CD14-positive monocyte (primary cell): ENCODE results near the gene POLR3GL. TPM values are rescaled to one million over a fixed set of nuclear protein-coding genes. Genes with fewer than 3 reads are reported as not detected.

Source experiments
- DNase-seq, 3 donors: peaks; one replicate each; pipeline ENCODE4 v3.0.0-alpha.2; 2011 to 2022
- H2AFZ ChIP-seq: 2 replicates; pipeline ENCODE4 v1.6.0; 2012; ENCODE audit warnings: mild to moderate bottlenecking, low read depth, low read length, inconsistent platforms; ENCODE audit not compliant: insufficient read depth, poor library complexity, severe bottlenecking
- H3K27ac ChIP-seq, 2 donors: 1 replicate in 1 of 2; 2 replicates in 1 of 2; pipeline ENCODE4 v1.5.1; 2012 to 2013; ENCODE audit warnings: low read length in 2 of 2, control low read depth in 1 of 2, inconsistent platforms in 1 of 2, low read depth in 1 of 2, mild to moderate bottlenecking in 1 of 2
- H3K27me3 ChIP-seq, 2 donors: one replicate each; pipeline versions ENCODE4 v1.6.0 to v1.6.1; 2011 to 2013; ENCODE audit warnings: low read length in 2 of 2; ENCODE audit not compliant: control insufficient read depth in 2 of 2, insufficient read depth in 2 of 2
- H3K36me3 ChIP-seq, 2 donors: replicated peaks in 1 of 2; 1 replicate in 1 of 2; 2 replicates in 1 of 2; pipeline versions ENCODE4 v1.5.1 to v1.6.1; 2012 to 2013; ENCODE audit warnings: low read length in 2 of 2, control low read depth in 1 of 2, inconsistent platforms in 1 of 2, mild to moderate bottlenecking in 1 of 2; ENCODE audit not compliant: insufficient read depth in 2 of 2, control insufficient read depth in 1 of 2
- H3K4me1 ChIP-seq, 2 donors: 1 replicate in 1 of 2; 2 replicates in 1 of 2; pipeline versions ENCODE4 v1.5.1 to v1.6.1; 2012 to 2013; ENCODE audit warnings: low read length in 2 of 2, control low read depth in 1 of 2, inconsistent platforms in 1 of 2, mild to moderate bottlenecking in 1 of 2, moderate library complexity in 1 of 2; ENCODE audit not compliant: insufficient read depth in 2 of 2, control insufficient read depth in 1 of 2
- H3K4me2 ChIP-seq: replicated peaks from 2 replicates; pipeline ENCODE3; 2012; ENCODE audit warnings: low read length, moderate library complexity, mild to moderate bottlenecking; ENCODE audit not compliant: poor library complexity, severe bottlenecking; ENCODE audit errors: extremely low read depth
- H3K4me3 ChIP-seq, 3 experiments: fragments of 200-600 bp in 1 of 3; sonication (generic) in 1 of 3; replicated peaks in 1 of 3; 1 replicate in 2 of 3; 2 replicates in 1 of 3; pipeline ENCODE4 v1.5.1; 2011 to 2013; ENCODE audit warnings: low read length in 3 of 3, mild to moderate bottlenecking in 3 of 3, control low read depth in 2 of 3, low read depth in 2 of 3, inconsistent platforms in 1 of 3, moderate library complexity in 1 of 3
- H3K79me2 ChIP-seq: 2 replicates; pipeline ENCODE4 v1.6.0; 2012; ENCODE audit warnings: mild to moderate bottlenecking, control low read depth, inconsistent platforms, low read length, moderate library complexity; ENCODE audit not compliant: insufficient read depth
- H3K9ac ChIP-seq: 2 replicates; pipeline ENCODE4 v1.6.0; 2017; ENCODE audit warnings: low read length, mild to moderate bottlenecking; ENCODE audit not compliant: insufficient read depth, poor library complexity, severe bottlenecking
- H3K9me3 ChIP-seq, 2 donors: replicated peaks in 1 of 2; 1 replicate in 1 of 2; 2 replicates in 1 of 2; pipeline versions ENCODE4 v1.5.1 to v1.6.1; 2012 to 2013; ENCODE audit warnings: low read length in 2 of 2, control low read depth in 1 of 2; ENCODE audit not compliant: control insufficient read depth in 1 of 2, insufficient read depth in 1 of 2
- H4K20me1 ChIP-seq: 2 replicates; pipeline ENCODE4 v1.6.0; 2012; ENCODE audit warnings: mild to moderate bottlenecking, low read length, control low read depth, moderate library complexity; ENCODE audit not compliant: insufficient read depth
- H3K27ac Mint-ChIP-seq, 7 donors: one replicate each; pipeline ENCODE4 v1.8.0; 2020; ENCODE audit warnings: mild to moderate bottlenecking in 7 of 7, mixed read lengths in 7 of 7, moderate library complexity in 6 of 7, inconsistent platforms in 2 of 7
- H3K27me3 Mint-ChIP-seq, 3 donors: one replicate each; pipeline ENCODE4 v1.8.0; 2021 to 2022; ENCODE audit warnings: low read depth in 3 of 3, mild to moderate bottlenecking in 3 of 3, mixed read lengths in 3 of 3, moderate library complexity in 3 of 3, inconsistent platforms in 1 of 3
- H3K36me3 Mint-ChIP-seq, 2 donors: one replicate each; pipeline ENCODE4 v1.8.0; 2020; ENCODE audit warnings: mixed read lengths in 2 of 2, inconsistent platforms in 1 of 2, mild to moderate bottlenecking in 1 of 2
- H3K4me1 Mint-ChIP-seq: one replicate; pipeline ENCODE4 v1.8.0; 2020; ENCODE audit warnings: mild to moderate bottlenecking, mixed read lengths
- H3K4me3 Mint-ChIP-seq, 2 donors: one replicate each; pipeline ENCODE4 v1.8.0; 2020; ENCODE audit warnings: mild to moderate bottlenecking in 2 of 2, mixed read lengths in 2 of 2, moderate library complexity in 1 of 2
- H3K9me3 Mint-ChIP-seq, 7 donors: one replicate each; pipeline ENCODE4 v1.8.0; 2020 to 2022; ENCODE audit warnings: mixed read lengths in 7 of 7, mild to moderate bottlenecking in 6 of 7, moderate library complexity in 6 of 7, inconsistent platforms in 2 of 7
- CTCF ChIP-seq: fragments of 200-600 bp; IDR thresholded peaks from one replicate; pipeline ENCODE4 v1.8.0; 2022; ENCODE audit warnings: antibody characterized with exemption, mild to moderate bottlenecking
- WGBS: methylation state at CpG from one replicate; pipeline ENCODE4 v1.1.5; 2013; ENCODE audit warnings: missing lambda C conversion rate; ENCODE audit not compliant: insufficient coverage; 5-methylcytosine and 5-hydroxymethylcytosine counted together
- intact Hi-C, 2 donors: fragments of 100-400 bp; cut with micrococcal nuclease; formaldehyde crosslinking; loops; one replicate each; pipeline versions ENCODE4 v1.15.0 to v1.15.1; 2023
- polyA plus RNA-seq, 3 donors: library from polyadenylated mRNA; depleted of rRNA in 1 of 3; unstranded in 2 of 3; stranded (reverse) in 1 of 3; fragments of 300-500 nt in 2 of 3; fragments of >200 nt in 1 of 3; fragmentation: Illumina TruSeq in 2 of 3; gene quantifications; 1 replicate in 2 of 3; 2 replicates in 1 of 3; pipeline ENCODE4 v1.2.3, GENCODE V29; 2012 to 2021

The POLR3GL gene
- polyA plus RNA-seq, 3 donors = 11.6 to 39.0 (median 36.2) TPM

GRCh38 chr1:145917595-145917994 lies 46.9 kb upstream of the POLR3GL start:
- Mint-ChIP-seq H3K4me1 (peaks cover 36% of the 10 kb centered on the region), H3K27ac (peak overlapping the region; percentile 89 to 97 (median 96)), H3K27me3 (peaks cover 0 to 3% (median 3%) of the 10 kb centered on the region in 3 donors), H3K36me3 (peaks cover 32 to 46% of the 10 kb centered on the region in 2 donors), H3K9me3 (no peaks in the 10 kb centered on the region), H3K4me3 (peak overlapping the region; percentile 88 to 93)
- Histone ChIP-seq H2AFZ (peak overlapping the region; percentile 91), H3K27ac (peak overlapping the region in 1 of 2 donors; percentile 82), H3K4me1 (peaks cover 22 to 32% of the 10 kb centered on the region in 2 donors), H3K36me3 (peaks cover 18 to 42% of the 10 kb centered on the region in 2 donors), H3K9ac (peak overlapping the region; percentile 84), H3K4me3 (peak overlapping the region; percentile 70 to 98 (median 88)), H3K4me2 (peak overlapping the region; percentile 88), H3K9me3 (no peaks in the 10 kb centered on the region), H4K20me1 (no peaks in the 10 kb centered on the region), H3K79me2 (peaks cover 13% of the 10 kb centered on the region), H3K27me3 (no peaks in the 10 kb centered on the region)
- no peak for TF ChIP-seq CTCF
- WGBS = 100% methylated on average over 2 of the region's 5 CpGs
- DNase-seq = no peak
- intact Hi-C loops = loop anchor here (5.0 kb wide), 3 partner anchors 45 to 60 kb away; partner anchors contain the start of genes ANKRD34A (in 1 of the 2), PIAS3 (in 1 of the 2) and POLR3GL (in 1 of the 2)

GRCh38 chr1:145918144-145918991 lies 46.1 kb upstream of the POLR3GL start, which contains the start of gene PEX11B:
TSS of gene PEX11B (minus strand) at chr1:145918717. CDS start at chr1:145918688, 29 bp downstream.
- peak within 1 kb of the TSS; percentile 91 for H2AFZ ChIP-seq
- peaks cover 13% of the 10 kb centered on the region for H3K79me2 ChIP-seq
- H4K20me1 ChIP-seq = no peaks in the 10 kb centered on the region
- intact Hi-C loops = loop anchor here (2.0 to 5.0 kb wide), 4 partner anchors 38 to 61 kb away; partner anchors contain the start of genes ANKRD34A (in 1 of the 2), PIAS3 (in 1 of the 2) and POLR3GL (in 1 of the 2)
- H3K27me3 ChIP-seq = no peaks in the 10 kb centered on the region
- H3K9me3 ChIP-seq = no peaks in the 10 kb centered on the region
- Mint-ChIP-seq H3K27ac (peak within 1 kb of the TSS; percentile 89 to 97 (median 96)), H3K4me3 (peak within 1 kb of the TSS; percentile 88 to 93), H3K27me3 (peaks cover 0 to 3% (median 3%) of the 10 kb centered on the region in 3 donors), H3K36me3 (peaks cover 30 to 44% of the 10 kb centered on the region in 2 donors), H3K9me3 (no peaks in the 10 kb centered on the region), H3K4me1 (peaks cover 41% of the 10 kb centered on the region)
- peak within 1 kb of the TSS; percentile 70 to 98 (median 88) for H3K4me3 ChIP-seq
- H3K4me1 ChIP-seq = peaks cover 27 to 39% of the 10 kb centered on the region in 2 donors
- peak within 1 kb of the TSS; percentile 74 to 82 for H3K27ac ChIP-seq
- peaks cover 16 to 38% of the 10 kb centered on the region in 2 donors for H3K36me3 ChIP-seq
- no peak for TF ChIP-seq CTCF
- under 1% methylated on average over 45 of the region's 51 CpGs for WGBS
- peak; percentile 95 to 98 (median 95) for DNase-seq
- peak within 1 kb of the TSS; percentile 88 for H3K4me2 ChIP-seq
- H3K9ac ChIP-seq = peak within 1 kb of the TSS; percentile 84
